ENCODE measurements around the gene GGT5.

DNA sequence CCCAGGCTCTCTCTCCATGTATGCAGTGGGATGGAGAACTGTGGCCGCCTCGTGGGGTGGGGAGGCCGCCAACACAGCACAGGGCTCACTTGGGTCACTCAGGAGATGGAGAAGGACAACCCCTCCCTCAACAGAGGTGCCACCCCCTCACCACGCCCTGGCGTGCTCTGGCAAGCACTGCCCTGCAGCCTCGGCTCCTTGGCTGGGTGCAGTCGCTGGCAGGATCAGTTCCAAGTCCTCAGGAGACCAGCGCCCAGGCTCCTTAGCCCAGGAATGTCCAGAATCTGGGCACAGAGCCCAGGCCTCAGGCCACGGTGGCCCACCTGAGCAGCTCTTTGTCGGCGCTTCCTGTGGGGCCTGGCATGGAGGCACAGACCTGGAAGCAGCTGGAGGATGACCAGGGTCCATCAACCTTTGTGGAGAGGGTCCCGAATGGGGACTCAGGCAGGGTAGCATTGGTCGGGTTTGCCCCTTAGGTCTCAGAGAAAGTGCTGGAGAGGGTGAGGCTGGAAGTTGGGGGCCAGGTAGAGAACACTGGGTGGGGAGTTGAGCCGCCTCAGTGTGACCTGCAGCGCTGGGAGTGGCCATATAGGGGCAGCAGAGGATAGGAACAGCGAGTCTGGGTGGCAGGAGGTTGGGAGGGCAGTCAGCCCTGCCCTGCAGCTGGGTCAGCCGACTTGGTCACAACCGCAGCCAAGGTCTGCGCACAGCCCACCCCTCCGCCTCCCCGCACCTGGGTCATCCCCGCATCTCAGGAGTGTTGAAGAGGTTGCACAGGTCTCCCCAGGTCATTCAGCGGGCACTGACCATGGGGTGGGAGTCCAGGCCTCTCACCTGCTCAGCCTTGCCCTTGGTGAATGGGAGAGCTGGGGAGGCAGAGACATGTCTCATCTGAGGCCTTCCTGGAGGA lies 55.4 kb downstream of the GGT5 start:
- TF ChIP-seq, protein P1, sequence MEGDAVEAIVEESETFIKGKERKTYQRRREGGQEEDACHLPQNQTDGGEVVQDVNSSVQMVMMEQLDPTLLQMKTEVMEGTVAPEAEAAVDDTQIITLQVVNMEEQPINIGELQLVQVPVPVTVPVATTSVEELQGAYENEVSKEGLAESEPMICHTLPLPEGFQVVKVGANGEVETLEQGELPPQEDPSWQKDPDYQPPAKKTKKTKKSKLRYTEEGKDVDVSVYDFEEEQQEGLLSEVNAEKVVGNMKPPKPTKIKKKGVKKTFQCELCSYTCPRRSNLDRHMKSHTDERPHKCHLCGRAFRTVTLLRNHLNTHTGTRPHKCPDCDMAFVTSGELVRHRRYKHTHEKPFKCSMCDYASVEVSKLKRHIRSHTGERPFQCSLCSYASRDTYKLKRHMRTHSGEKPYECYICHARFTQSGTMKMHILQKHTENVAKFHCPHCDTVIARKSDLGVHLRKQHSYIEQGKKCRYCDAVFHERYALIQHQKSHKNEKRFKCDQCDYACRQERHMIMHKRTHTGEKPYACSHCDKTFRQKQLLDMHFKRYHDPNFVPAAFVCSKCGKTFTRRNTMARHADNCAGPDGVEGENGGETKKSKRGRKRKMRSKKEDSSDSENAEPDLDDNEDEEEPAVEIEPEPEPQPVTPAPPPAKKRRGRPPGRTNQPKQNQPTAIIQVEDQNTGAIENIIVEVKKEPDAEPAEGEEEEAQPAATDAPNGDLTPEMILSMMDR (IDR thresholded peaks at IDR 0.05): peak; percentile 82 to 96 (median 84)
- TF ChIP-seq POLR2A (IDR thresholded peaks at IDR 0.05): no peak

Measured in right lobe of liver (tissue), 4 donors.